Measurements from ENCODE around the gene RUNX2.

DNA sequence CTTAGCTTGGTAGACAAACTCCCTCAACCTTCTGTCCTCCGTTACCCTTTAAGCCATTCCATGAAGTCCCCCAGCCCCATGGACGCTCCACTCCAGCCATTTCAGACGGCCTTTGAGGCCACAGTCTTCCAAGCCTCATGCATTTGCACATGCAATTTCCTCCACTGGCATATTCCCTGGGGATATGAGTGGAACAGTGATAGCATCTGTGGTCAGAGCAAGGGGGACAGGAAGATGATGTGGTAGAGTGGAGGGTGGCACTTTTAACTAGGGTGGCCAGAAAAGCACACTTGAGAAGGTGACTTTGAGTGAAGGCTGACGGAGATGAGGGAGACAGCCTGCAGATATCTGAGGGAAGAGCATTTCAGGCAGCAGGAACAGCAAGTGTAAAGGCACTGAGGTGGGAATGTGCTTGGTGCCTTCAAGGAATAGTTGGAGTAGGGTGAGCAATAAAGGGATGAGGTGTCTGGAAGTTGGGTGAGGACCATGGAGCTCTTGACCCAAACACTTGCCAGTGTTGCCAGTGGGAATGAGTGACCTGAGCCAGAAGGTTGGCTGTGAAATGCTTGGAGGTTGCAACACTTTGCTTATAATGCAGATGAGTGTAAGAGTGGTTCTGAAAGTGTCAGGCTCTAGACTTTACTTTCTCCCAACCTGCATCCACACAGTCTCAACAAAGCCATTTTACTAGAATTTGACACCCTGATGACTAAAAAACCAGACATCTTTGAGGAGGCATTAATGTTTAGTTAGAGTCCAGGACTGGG is 325.2 kb downstream of the RUNX2 start:
- no peak for TF ChIP-seq EZH2phosphoT487 (IDR thresholded peaks at IDR 0.05; ENCODE audit: low read depth, severe bottlenecking, unreplicated experiment)
- no peak for TF ChIP-seq EZH2 (IDR thresholded peaks at IDR 0.05; ENCODE audit: borderline replicate concordance)

All from hepatocyte (in vitro differentiated cells).